HepG2 (cell line): ENCODE measurements around the gene ZNF385B. TPM values are rescaled to one million over a fixed set of nuclear protein-coding genes. Genes with fewer than 3 reads are reported as not detected.

ENCODE experiments used
- ARID3A ChIP-seq: IDR thresholded peaks from 2 replicates; pipeline ENCODE4 v1.6.1; 2012; ENCODE audit warnings: low read depth, low read length, improper control_type of control experiment
- DRAP1 ChIP-seq: IDR thresholded peaks from 2 replicates; pipeline ENCODE4 v1.6.1; 2016; ENCODE audit warnings: missing genetic modification reagents, missing compliant biosample characterization
- FOXA3 ChIP-seq: IDR thresholded peaks from 2 replicates; pipeline ENCODE4 v1.6.1; 2016; ENCODE audit warnings: missing genetic modification reagents, missing compliant biosample characterization
- FOXP1 ChIP-seq, 2 experiments: fragments of 450-650 bp in 1 of 2; IDR thresholded peaks; 2 replicates each; pipeline ENCODE4 v1.6.1; 2017 to 2018; ENCODE audit warnings: antibody characterized with exemption in 1 of 2
- GRHL1 ChIP-seq: sonication (generic); formaldehyde crosslinking; conservative IDR thresholded peaks from 2 replicates; pipeline ENCODE4 v1.8.0; 2022; ENCODE audit warnings: missing genetic modification reagents
- HBP1 ChIP-seq: IDR thresholded peaks from 2 replicates; pipeline ENCODE4 v1.6.1; 2016; ENCODE audit warnings: low read depth, control low read depth
- KLF13 ChIP-seq: sonication (generic); formaldehyde crosslinking; IDR thresholded peaks from 2 replicates; pipeline ENCODE4 v1.4.0; 2020; ENCODE audit warnings: mild to moderate bottlenecking, missing genetic modification reagents
- LCORL ChIP-seq, 2 experiments: fragments of 450-650 bp in 1 of 2; sonication (generic) in 1 of 2; formaldehyde crosslinking in 1 of 2; IDR thresholded peaks; 2 replicates each; pipeline versions ENCODE4 v1.5.0 to v1.6.1; 2017 to 2020; ENCODE audit warnings: antibody characterized with exemption in 1 of 2, missing genetic modification reagents in 1 of 2
- MED13 ChIP-seq: sonication (generic); formaldehyde crosslinking; IDR thresholded peaks from 2 replicates; pipeline ENCODE4 v1.5.0; 2020; ENCODE audit warnings: missing genetic modification reagents
- NFKBIZ ChIP-seq: IDR thresholded peaks from 2 replicates; pipeline ENCODE4 v1.6.1; 2018; ENCODE audit warnings: missing genetic modification reagents, missing compliant biosample characterization
- ZBTB7B ChIP-seq: sonication (generic); formaldehyde crosslinking; IDR thresholded peaks from 2 replicates; pipeline ENCODE4 v1.4.0; 2020; ENCODE audit warnings: missing genetic modification reagents
- ZNF646 ChIP-seq: sonication (generic); formaldehyde crosslinking; IDR thresholded peaks from 2 replicates; pipeline ENCODE4 v1.9.0; 2021; ENCODE audit warnings: mild to moderate bottlenecking, missing genetic modification reagents
- ZNF652 ChIP-seq: IDR thresholded peaks from 2 replicates; pipeline ENCODE4 v1.6.1; 2016; ENCODE audit warnings: low read depth, borderline replicate concordance
- polyA plus RNA-seq, 8 experiments: library from polyadenylated mRNA; depleted of rRNA in 3 of 8; stranded (reverse) in 7 of 8; unstranded in 1 of 8; fragments of >200 nt; fragmentation: Illumina TruSeq in 4 of 8; extraction: Trizol in 4 of 8; gene quantifications; 2 replicates each; pipeline versions ENCODE4 v1.2.1 to v1.2.3, GENCODE V29; 2011 to 2016; ENCODE audit warnings: low read depth in 4 of 8, missing spikeins in 1 of 8, mixed read lengths in 1 of 8; ENCODE audit not compliant: insufficient read depth in 1 of 8
- total RNA-seq, 5 experiments: library from RNA; depleted of rRNA; stranded (reverse); fragments of >200 nt; fragmentation: Illumina TruSeq; extraction: Trizol; gene quantifications; 2 replicates each; pipeline ENCODE4 v1.2.3, GENCODE V29; 2016; ENCODE audit warnings: low read depth in 1 of 5

The ZNF385B gene
- total and polyA plus RNA-seq, 2 of the 13 experiments (the other 11 are each of a cell fraction or from before 2014, with no cell fraction given) = 3.3 to 6.7 TPM

- TF ChIP-seq ZNF646 (CRISPR knock-in tag) (peak; percentile 93), NFKBIZ (CRISPR knock-in tag) (peak; percentile 11; the same call in 1 of the 2 replicates), ZNF652 (CRISPR knock-in tag) (peak; percentile 57; the same call in 1 of the 2 replicates), MED13 (peak; percentile 21; the same call in 1 of the 2 replicates), GRHL1 (CRISPR knock-in tag) (no peak), FOXP1 (IDR thresholded peaks at IDR 0.05) (no peak), FOXP1 (CRISPR knock-in tag; IDR thresholded peaks at IDR 0.05) (peak; percentile 23; the same call in 1 of the 2 replicates), ZBTB7B (0 out of 2 replicates have a peak, but pooled peaks have one; percentile 36), DRAP1 (0 out of 2 replicates have a peak, but pooled peaks have one; percentile 11), KLF13 (no peak), ARID3A (peak; percentile 4; the same call in 1 of the 2 replicates), FOXA3 (peak; percentile 43; the same call in 1 of the 2 replicates), LCORL (IDR thresholded peaks at IDR 0.05) (no peak), LCORL (CRISPR knock-in tag; IDR thresholded peaks at IDR 0.05) (peak; percentile 65; the same call in 1 of the 2 replicates), HBP1 (no peak)
Measured at GRCh38 chr2:179558010-179558934, 303.1 kb downstream of the ZNF385B start (continued).
